D721Med (cell line): ENCODE data around the gene MRPL38.

Experiments used
- DNase-seq: peaks from one replicate; pipeline ENCODE4 v3.0.0; 2011; ENCODE audit warnings: low spot score; ENCODE audit not compliant: insufficient read length
- FAIRE-seq: peaks from 2 replicates; lab custom pipeline; 2011; peaks lifted over from hg19 to GRCh38; lab: Jason Lieb, UNC
- CTCF ChIP-seq: IDR thresholded peaks from 2 replicates; pipeline ENCODE4 v1.5.1; 2012; ENCODE audit warnings: mild to moderate bottlenecking, control low read depth; ENCODE audit not compliant: insufficient read depth; ENCODE audit errors: missing control alignments

MRPL38 gene

GRCh38 chr17:75904749-75905521 lies at the start of gene MRPL38:
TSS of gene MRPL38 (minus strand) at chr17:75904884. CDS start at chr17:75904875, 9 bp downstream.
- FAIRE-seq (no peak), DNase-seq (peak; percentile 95)

GRCh38 chr17:75950855-75951554 lies 46.3 kb upstream of the MRPL38 start:
- TF ChIP-seq CTCF = no peak
- no peak for FAIRE-seq

More at GRCh38 chr17:75904749-75905521, at the start of gene MRPL38:
- TF ChIP-seq CTCF = peak; percentile 90

GRCh38 chr17:75950421-75950820 lies 45.7 kb upstream of the MRPL38 start:
- no peak for FAIRE-seq
- DNase-seq = no peak
- no peak for TF ChIP-seq CTCF

More at GRCh38 chr17:75950855-75951554, 46.3 kb upstream of the MRPL38 start:
- DNase-seq = no peak

GRCh38 chr17:75945211-75945610 lies 40.5 kb upstream of the MRPL38 start:
- peak; percentile 60 for FAIRE-seq
- DNase-seq = no peak
- TF ChIP-seq CTCF = no peak

GRCh38 chr17:75943491-75943890 lies 38.8 kb upstream of the MRPL38 start:
- TF ChIP-seq CTCF = no peak
- FAIRE-seq (no peak), DNase-seq (no peak)

GRCh38 chr17:75942473-75942872 lies 37.8 kb upstream of the MRPL38 start:
- DNase-seq (no peak), FAIRE-seq (no peak)
- TF ChIP-seq CTCF = no peak

- TF ChIP-seq CTCF = no peak
- FAIRE-seq (no peak), DNase-seq (no peak)
Measured at GRCh38 chr17:75941442-75941819, 36.7 kb upstream of the MRPL38 start.
